ENCODE measurements around the gene HPS6. TPM values are rescaled to one million over a fixed set of nuclear protein-coding genes. Genes with fewer than 3 reads are reported as not detected.

Gene HPS6
- polyA plus RNA-seq, 2 of the 4 experiments (the other 2 are of a cell fraction) = 5.6 to 15.3 TPM

DNA sequence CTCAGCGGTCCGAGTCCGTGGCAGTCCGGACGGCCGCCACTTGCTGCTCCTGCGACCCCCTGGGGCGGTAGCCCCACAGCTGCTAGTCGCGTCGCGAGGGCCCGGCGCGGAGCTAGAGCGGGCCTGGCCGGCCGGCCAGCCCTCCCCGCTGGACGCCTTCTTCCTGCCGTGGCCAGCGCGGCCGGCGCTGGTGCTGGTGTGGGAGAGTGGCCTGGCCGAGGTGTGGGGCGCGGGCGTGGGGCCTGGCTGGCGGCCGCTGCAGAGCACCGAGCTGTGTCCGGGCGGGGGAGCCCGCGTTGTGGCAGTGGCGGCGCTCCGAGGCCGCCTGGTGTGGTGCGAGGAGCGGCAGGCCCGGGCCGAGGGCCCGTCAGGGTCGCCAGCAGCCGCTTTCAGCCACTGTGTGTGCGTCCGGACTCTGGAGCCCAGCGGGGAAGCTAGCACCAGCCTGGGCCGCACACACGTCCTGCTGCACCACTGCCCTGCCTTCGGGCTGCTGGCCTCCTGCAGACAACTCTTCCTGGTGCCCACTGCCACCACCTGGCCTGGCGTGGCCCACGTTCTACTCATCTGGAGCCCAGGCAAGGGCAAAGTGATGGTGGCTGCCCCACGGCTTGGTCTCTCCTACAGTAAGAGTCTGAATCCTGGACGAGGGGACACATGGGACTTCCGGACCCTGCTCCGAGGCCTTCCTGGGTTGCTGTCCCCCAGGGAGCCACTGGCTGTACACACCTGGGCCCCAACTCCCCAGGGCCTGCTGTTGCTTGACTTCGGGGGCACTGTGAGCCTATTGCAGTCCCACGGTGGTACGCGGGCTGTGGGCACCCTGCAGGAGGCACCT is 631 bp downstream of the HPS6 start (continued):
- TF ChIP-seq MAZ (IDR thresholded peaks at IDR 0.05; ENCODE audit: borderline replicate concordance, low read depth, low read length) (no peak), REST (IDR thresholded peaks at IDR 0.05) (no peak)

- DNase-seq (ENCODE audit: low read depth in 1 of 2, low spot score in 1 of 2) (no peak), ATAC-seq (no peak), FAIRE-seq (no peak)
- no peaks in the 10 kb centered on the region for H3K9me3 ChIP-seq
- TF ChIP-seq ZC3H11A (IDR thresholded peaks at IDR 0.05) (no peak), ZFP36 (IDR thresholded peaks at IDR 0.05; ENCODE audit: borderline replicate concordance, partially characterized antibody) (no peak), EHMT2 (IDR thresholded peaks at IDR 0.05; ENCODE audit: low read depth) (no peak), SMC3 (IDR thresholded peaks at IDR 0.05) (no peak), HOXB5 (CRISPR knock-in tag; IDR thresholded peaks at IDR 0.05) (no peak), CHD4 (IDR thresholded peaks at IDR 0.05; ENCODE audit: borderline replicate concordance) (no peak), RCOR1 (IDR thresholded peaks at IDR 0.05; ENCODE audit: low read depth, low read length) (no peak)
- H3K4me2 ChIP-seq = peak overlapping the region; percentile 97
- peak overlapping the region; percentile 91 to 99; a peak in 4 of 6 replicates for H3K27ac ChIP-seq
- H3K4me3 ChIP-seq = peak overlapping the region; percentile 87
- H3K4me1 ChIP-seq = peaks cover 20% of the 10 kb centered on the region
- ChIA-PET POLR2A (interaction anchor here (0.6 to 2.1 kb wide), 2 partner anchors 10 to 11 kb away, joined by 3 to 9 read pairs; partner anchors contain the start of gene ARMH3), CTCF (interaction anchor here (0.5 to 3.4 kb wide), 8 partner anchors 9 to 288 kb away, joined by 3 to 11 read pairs (median 4); no protein-coding TSS in a partner anchor)
- 88% methylated on average over 15 of the region's 16 CpGs for WGBS (ENCODE audit: missing lambda C conversion rate)
These were observed 1.4 kb downstream of the HPS6 start for GRCh38 chr10:102066399-102067088.

DNA sequence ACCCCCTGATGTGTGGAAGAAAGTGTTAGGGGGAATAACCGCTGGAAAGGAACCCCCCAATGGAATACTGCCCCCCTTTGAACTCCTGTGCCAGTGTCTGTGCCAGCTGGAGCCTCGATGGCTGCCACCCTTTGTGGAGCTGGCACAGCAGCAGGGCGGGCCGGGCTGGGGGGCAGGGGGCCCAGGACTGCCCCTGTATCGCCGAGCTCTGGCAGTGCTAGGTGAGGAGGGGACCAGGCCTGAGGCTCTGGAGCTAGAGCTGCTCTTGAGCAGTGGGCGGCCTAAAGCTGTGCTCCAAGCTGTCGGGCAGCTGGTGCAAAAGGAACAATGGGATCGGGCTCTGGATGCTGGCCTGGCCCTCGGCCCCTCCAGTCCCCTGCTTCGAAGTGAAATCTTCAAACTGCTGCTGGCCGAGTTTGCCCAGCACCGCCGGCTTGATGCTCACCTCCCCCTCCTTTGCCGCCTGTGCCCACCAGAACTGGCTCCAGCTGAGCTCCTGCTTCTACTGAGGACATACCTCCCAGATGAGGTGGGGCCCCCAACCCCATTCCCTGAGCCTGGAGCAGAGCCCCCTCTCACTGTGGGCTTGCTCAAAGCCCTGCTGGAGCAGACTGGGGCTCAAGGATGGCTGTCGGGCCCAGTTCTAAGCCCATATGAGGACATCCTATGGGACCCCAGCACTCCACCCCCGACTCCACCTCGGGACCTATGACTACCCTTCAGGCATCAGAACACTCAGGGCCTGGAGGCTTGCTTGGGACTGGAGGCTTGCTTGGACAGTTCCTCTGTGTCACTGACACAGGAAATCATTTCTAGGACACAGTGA is 2.2 kb downstream of the HPS6 start:
- 93% methylated on average over 16 of the region's 18 CpGs for WGBS (ENCODE audit: missing lambda C conversion rate)
- H3K4me2 ChIP-seq = peak overlapping the region; percentile 97
- H3K4me3 ChIP-seq = no peak overlapping the region
- no peak for FAIRE-seq
- no peaks in the 10 kb centered on the region for H3K9me3 ChIP-seq
- CTCF ChIA-PET = interaction anchor here (0.6 to 3.4 kb wide), 4 partner anchors 34 to 1185 kb away, joined by 3 to 11 read pairs (median 4); no protein-coding TSS in a partner anchor
- POLR2A ChIA-PET = interaction anchor here (2.1 kb wide), 1 partner anchor 12 kb away, joined by 9 read pairs; the partner anchor contains the start of gene ARMH3
- no peak for ATAC-seq
- peaks cover 20% of the 10 kb centered on the region for H3K4me1 ChIP-seq
- TF ChIP-seq MAFK (IDR thresholded peaks at IDR 0.05; ENCODE audit: partially characterized antibody) = no peak
- DNase-seq (ENCODE audit: low read depth in 1 of 2, low spot score in 1 of 2) = no peak
- H3K27ac ChIP-seq = no peak overlapping the region

GRCh38 chr10:102068216-102068615 is 3.1 kb downstream of the HPS6 start:
- 45% methylated on average over 1 of the region's 1 CpG for WGBS (ENCODE audit: missing lambda C conversion rate)
- POLR2A ChIA-PET = interaction anchor here (1.1 kb wide), 1 partner anchor 12 kb away, joined by 4 read pairs; the partner anchor contains the start of gene ARMH3
- H3K4me3 ChIP-seq = no peak overlapping the region
- no peak for ATAC-seq
- H3K4me1 ChIP-seq = peaks cover 20% of the 10 kb centered on the region
- H3K27ac ChIP-seq = no peak overlapping the region
- H3K9me3 ChIP-seq = no peaks in the 10 kb centered on the region
- peak in 1 of 2 experiments; percentile 29 for DNase-seq (ENCODE audit: low read depth in 1 of 2, low spot score in 1 of 2)
- no peak for FAIRE-seq
- H3K4me2 ChIP-seq = no peak overlapping the region
- CTCF ChIA-PET = interaction anchor here (0.6 to 3.4 kb wide), 7 partner anchors 12 to 232 kb away, joined by 3 to 11 read pairs (median 4); no protein-coding TSS in a partner anchor
- TF ChIP-seq HMGXB4 (CRISPR knock-in tag; IDR thresholded peaks at IDR 0.05; ENCODE audit: borderline replicate concordance) (no peak), REST (IDR thresholded peaks at IDR 0.05) (no peak), MYC (IDR thresholded peaks at IDR 0.05; ENCODE audit: borderline replicate concordance, low read length) (no peak), MAFK (IDR thresholded peaks at IDR 0.05; ENCODE audit: partially characterized antibody) (no peak), CEBPB (IDR thresholded peaks at IDR 0.05) (no peak), NPAS2 (CRISPR knock-in tag; IDR thresholded peaks at IDR 0.05; ENCODE audit: borderline replicate concordance) (no peak)
